Naive thymus-derived CD4-positive, alpha-beta T cell (primary cell): ENCODE data around the gene CSF1. TPM values are rescaled to one million over a fixed set of nuclear protein-coding genes. Genes with fewer than 3 reads are reported as not detected.
"Not testable (repeated sequence)": the region's sequence is repeated elsewhere in the genome, so short reads cannot be mapped to it uniquely, and the experiment has no call there.

ENCODE experiments used
- ATAC-seq: fragments of 150-1000 bp; cut with Tn5 transposase; 2 replicates; pipeline ENCODE4 v1.10.0; 2021; ENCODE audit warnings: mild to moderate bottlenecking, moderate library complexity
- CTCF ChIA-PET: fragments of 350-600 bp; sonication (Branson Sonifier 250); formaldehyde crosslinking; loops from one replicate; lab custom pipeline; 2021; ENCODE audit warnings: antibody characterized with exemption; lab: Charles Lee
- POLR2A ChIA-PET: fragments of 350-600 bp; sonication (Branson Sonifier 250); formaldehyde crosslinking; loops from one replicate; lab custom pipeline; 2021; ENCODE audit warnings: antibody characterized with exemption, inconsistent platforms; lab: Charles Lee
- DNase-seq, 9 donors: peaks; one replicate each; pipeline versions ENCODE4 v3.0.0 to v3.0.0-alpha.2; 2020 to 2022; ENCODE audit warnings: mixed read lengths in 1 of 9
- H3K27ac ChIP-seq: one replicate; pipeline ENCODE4 v1.7.0; 2013; ENCODE audit warnings: mild to moderate bottlenecking, low read depth, low read length, moderate library complexity
- H3K27me3 ChIP-seq, 2 donors: one replicate each; pipeline ENCODE4 v1.7.0; 2013; ENCODE audit warnings: low read length in 2 of 2, mild to moderate bottlenecking in 2 of 2, moderate library complexity in 2 of 2; ENCODE audit not compliant: control insufficient read depth in 2 of 2, insufficient read depth in 2 of 2
- H3K36me3 ChIP-seq, 3 experiments: 1 replicate in 2 of 3; 2 replicates in 1 of 3; pipeline ENCODE4 v1.7.0; 2013; ENCODE audit warnings: low read length in 3 of 3, mild to moderate bottlenecking in 3 of 3, moderate library complexity in 1 of 3; ENCODE audit not compliant: insufficient read depth in 3 of 3, control insufficient read depth in 2 of 3
- H3K4me1 ChIP-seq, 2 donors: one replicate each; pipeline ENCODE4 v1.7.0; 2013; ENCODE audit warnings: low read length in 2 of 2, mild to moderate bottlenecking in 2 of 2, moderate library complexity in 1 of 2; ENCODE audit not compliant: control insufficient read depth in 2 of 2, insufficient read depth in 2 of 2
- H3K4me3 ChIP-seq: 2 replicates; pipeline ENCODE4 v1.7.0; 2013; ENCODE audit warnings: mild to moderate bottlenecking, low read length
- H3K9me3 ChIP-seq, 3 experiments: 1 replicate in 2 of 3; 2 replicates in 1 of 3; pipeline ENCODE4 v1.7.0; 2013; ENCODE audit warnings: low read length in 3 of 3; ENCODE audit not compliant: control insufficient read depth in 2 of 3
- H3K27ac Mint-ChIP-seq, 9 donors: one replicate each; pipeline ENCODE4 v1.8.0; 2020 to 2022; ENCODE audit warnings: mixed read lengths in 9 of 9, mild to moderate bottlenecking in 8 of 9, moderate library complexity in 5 of 9, inconsistent platforms in 2 of 9
- H3K27me3 Mint-ChIP-seq, 5 donors: one replicate each; pipeline ENCODE4 v1.8.0; 2021 to 2022; ENCODE audit warnings: mixed read lengths in 5 of 5, mild to moderate bottlenecking in 1 of 5
- H3K36me3 Mint-ChIP-seq, 5 donors: one replicate each; pipeline ENCODE4 v1.8.0; 2020 to 2022; ENCODE audit warnings: mixed read lengths in 5 of 5, mild to moderate bottlenecking in 3 of 5, inconsistent platforms in 1 of 5
- H3K4me1 Mint-ChIP-seq, 7 donors: one replicate each; pipeline ENCODE4 v1.8.0; 2020 to 2022; ENCODE audit warnings: mixed read lengths in 7 of 7, mild to moderate bottlenecking in 3 of 7, inconsistent platforms in 1 of 7
- H3K4me3 Mint-ChIP-seq, 10 donors: one replicate each; pipeline ENCODE4 v1.8.0; 2020 to 2022; ENCODE audit warnings: mild to moderate bottlenecking in 10 of 10, mixed read lengths in 10 of 10, moderate library complexity in 6 of 10, inconsistent platforms in 2 of 10
- H3K9me3 Mint-ChIP-seq, 11 donors: one replicate each; pipeline ENCODE4 v1.8.0; 2020 to 2022; ENCODE audit warnings: mixed read lengths in 11 of 11, mild to moderate bottlenecking in 4 of 11, inconsistent platforms in 1 of 11, moderate library complexity in 1 of 11
- intact Hi-C, 2 donors: fragments of 100-400 bp; cut with micrococcal nuclease; formaldehyde crosslinking; loops; one replicate each; pipeline ENCODE4 v1.15.1; 2023
- polyA plus RNA-seq, 2 donors: library from polyadenylated mRNA; unstranded; fragments of 300-500 nt; fragmentation: Illumina TruSeq; gene quantifications; one replicate each; pipeline ENCODE4 v1.2.3, GENCODE V29; 2021
- total RNA-seq, 6 experiments: library from RNA in 5 of 6; stranded (reverse) in 5 of 6; gene quantifications; 1 replicate in 5 of 6; 2 replicates in 1 of 6; pipeline ENCODE4 v1.2.3 and lab custom pipeline; 2021 to 2026

Gene CSF1
- total RNA-seq (100 to 1,000 TPM in 1 of 5 experiments, 10 to 100 TPM in 1, 1 to 10 TPM in 3; 1.4 to 125 (median 5.9) TPM), polyA plus RNA-seq (1 to 10 TPM in 1 of 2 donors, under 1 TPM in 1; 0.94 to 2.2 TPM), total RNA-seq (lab: John Stamatoyannopoulos, UW) (6.3 reads per million, percentile 28 among the genes with 10 or more reads in this experiment)

GRCh38 chr1:109910123-109910962 lies at the start of gene CSF1:
CSF1 (plus strand) TSS chr1:109910849; CDS start chr1:109911024, 175 bp downstream.
- Mint-ChIP-seq H3K4me3 (peak within 1 kb of the TSS; percentile 78 to 98 (median 88)), H3K4me1 (peaks cover 43 to 83% (median 64%) of the 10 kb centered on the region in 7 donors), H3K27me3 (peaks cover 0 to 18% (median 0%) of the 10 kb centered on the region in 5 donors), H3K27ac (peak within 1 kb of the TSS; percentile 38 to 97 (median 73)), H3K9me3 (no peaks in the 10 kb centered on the region), H3K36me3 (peaks cover 0 to 34% (median 0%) of the 10 kb centered on the region in 5 donors)
- ChIA-PET POLR2A (no interaction called here), CTCF (no interaction called here)
- intact Hi-C loops = loop anchor here (5.0 kb wide), 2 partner anchors 268 to 288 kb away; no protein-coding TSS in a partner anchor
- peak; percentile 71 for ATAC-seq
- Histone ChIP-seq H3K4me3 (peak within 1 kb of the TSS; percentile 65), H3K27me3 (no peaks in the 10 kb centered on the region), H3K27ac (peak within 1 kb of the TSS; percentile 43), H3K9me3 (no peaks in the 10 kb centered on the region), H3K36me3 (no peaks in the 10 kb centered on the region), H3K4me1 (peaks cover 36 to 43% of the 10 kb centered on the region in 2 donors)
- DNase-seq = peak; percentile 15 to 72 (median 35)

GRCh38 chr1:109861616-109862015 lies 49.0 kb upstream of the CSF1 start:
- H3K36me3 ChIP-seq, CTCF ChIA-PET, H3K27ac ChIP-seq, H3K27ac Mint-ChIP-seq, POLR2A ChIA-PET, H3K9me3 ChIP-seq, ATAC-seq, H3K4me1 ChIP-seq, H3K4me3 Mint-ChIP-seq, H3K4me3 ChIP-seq, H3K27me3 ChIP-seq, DNase-seq, intact Hi-C loops: not testable (repeated sequence)
- H3K9me3 Mint-ChIP-seq = peaks cover 0 to 38% (median 13%) of the 10 kb centered on the region in 11 donors
- H3K27me3 Mint-ChIP-seq = peaks cover 0 to 18% (median 5%) of the 10 kb centered on the region in 5 donors
- peaks cover 5 to 16% (median 11%) of the 10 kb centered on the region in 7 donors for H3K4me1 Mint-ChIP-seq
- peaks cover 0 to 27% (median 4%) of the 10 kb centered on the region in 5 donors for H3K36me3 Mint-ChIP-seq

GRCh38 chr1:109863667-109864046 lies 47.0 kb upstream of the CSF1 start:
- H3K4me3 Mint-ChIP-seq = peak overlapping the region in 2 of 10 donors; percentile 12 to 53
- Histone ChIP-seq H3K9me3 (no peaks in the 10 kb centered on the region), H3K27me3 (no peaks in the 10 kb centered on the region), H3K4me3 (no peak overlapping the region), H3K36me3 (no peaks in the 10 kb centered on the region), H3K4me1 (no peaks in the 10 kb centered on the region), H3K27ac (no peak overlapping the region)
- DNase-seq (no peak), ATAC-seq (peak; percentile 26)
- POLR2A ChIA-PET = no interaction called here
- intact Hi-C loops = no loop called here
- H3K4me1 Mint-ChIP-seq = peaks cover 5 to 16% (median 11%) of the 10 kb centered on the region in 7 donors
- CTCF ChIA-PET = no interaction called here
- H3K27me3 Mint-ChIP-seq = peaks cover 0 to 16% (median 0%) of the 10 kb centered on the region in 5 donors
- peaks cover 0 to 28% (median 4%) of the 10 kb centered on the region in 5 donors for H3K36me3 Mint-ChIP-seq
- no peak overlapping the region for H3K27ac Mint-ChIP-seq
- H3K9me3 Mint-ChIP-seq = peaks cover 0 to 37% (median 13%) of the 10 kb centered on the region in 11 donors

- ChIA-PET POLR2A (no interaction called here), CTCF (no interaction called here)
- ATAC-seq = peak; percentile 86
- H3K36me3 Mint-ChIP-seq = peaks cover 0 to 27% (median 4%) of the 10 kb centered on the region in 5 donors
- Histone ChIP-seq H3K27ac (no peak overlapping the region), H3K9me3 (no peaks in the 10 kb centered on the region), H3K36me3 (no peaks in the 10 kb centered on the region), H3K4me1 (no peaks in the 10 kb centered on the region), H3K4me3 (no peak overlapping the region), H3K27me3 (no peaks in the 10 kb centered on the region)
- DNase-seq = no peak
- H3K27ac Mint-ChIP-seq = no peak overlapping the region
- intact Hi-C loops = no loop called here
- peak overlapping the region in 2 of 10 donors; percentile 12 to 53 for H3K4me3 Mint-ChIP-seq
- peaks cover 0 to 35% (median 13%) of the 10 kb centered on the region in 11 donors for H3K9me3 Mint-ChIP-seq
- peaks cover 0 to 16% (median 0%) of the 10 kb centered on the region in 5 donors for H3K27me3 Mint-ChIP-seq
- peaks cover 5 to 16% (median 11%) of the 10 kb centered on the region in 7 donors for H3K4me1 Mint-ChIP-seq
Measured at GRCh38 chr1:109864047-109864822, 46.4 kb upstream of the CSF1 start.

GRCh38 chr1:109864930-109865612 lies 45.6 kb upstream of the CSF1 start:
- Mint-ChIP-seq H3K4me1 (peaks cover 5 to 11% (median 9%) of the 10 kb centered on the region in 7 donors), H3K36me3 (peaks cover 0 to 20% (median 4%) of the 10 kb centered on the region in 5 donors), H3K4me3 (no peak overlapping the region), H3K27ac (no peak overlapping the region), H3K27me3 (peaks cover 0 to 8% (median 0%) of the 10 kb centered on the region in 5 donors), H3K9me3 (peaks cover 0 to 28% (median 10%) of the 10 kb centered on the region in 11 donors)
- Histone ChIP-seq H3K4me3 (no peak overlapping the region), H3K36me3 (no peaks in the 10 kb centered on the region), H3K27ac (no peak overlapping the region), H3K27me3 (no peaks in the 10 kb centered on the region), H3K9me3 (no peaks in the 10 kb centered on the region), H3K4me1 (no peaks in the 10 kb centered on the region)
- DNase-seq = no peak
- ChIA-PET POLR2A (no interaction called here), CTCF (no interaction called here)
- no peak for ATAC-seq
- intact Hi-C loops = no loop called here

- Histone ChIP-seq H3K36me3 (no peaks in the 10 kb centered on the region), H3K4me3 (no peak overlapping the region), H3K27ac (no peak overlapping the region), H3K9me3 (no peaks in the 10 kb centered on the region), H3K4me1 (no peaks in the 10 kb centered on the region), H3K27me3 (no peaks in the 10 kb centered on the region)
- H3K27me3 Mint-ChIP-seq = peaks cover 0 to 2% (median 0%) of the 10 kb centered on the region in 5 donors
- CTCF ChIA-PET = no interaction called here
- DNase-seq (no peak), ATAC-seq (no peak)
- POLR2A ChIA-PET = no interaction called here
- no peak overlapping the region for H3K4me3 Mint-ChIP-seq
- intact Hi-C loops = no loop called here
- peaks cover 5 to 11% (median 7%) of the 10 kb centered on the region in 7 donors for H3K4me1 Mint-ChIP-seq
- peaks cover 0 to 18% (median 4%) of the 10 kb centered on the region in 5 donors for H3K36me3 Mint-ChIP-seq
- peak overlapping the region in 1 of 9 donors; percentile 57 for H3K27ac Mint-ChIP-seq
- H3K9me3 Mint-ChIP-seq = peaks cover 0 to 23% (median 5%) of the 10 kb centered on the region in 11 donors
Measured at GRCh38 chr1:109866071-109866470, 44.6 kb upstream of the CSF1 start.
